ENCODE measurements around the gene PRODH2.
"Not testable (repeated sequence)": the region's sequence is repeated elsewhere in the genome, so short reads cannot be mapped to it uniquely, and the experiment has no call there.

Gene PRODH2

GRCh38 chr19:35797663-35798062 is 15.0 kb downstream of the PRODH2 start:
- Histone ChIP-seq H3K4me1 (ENCODE audit: control insufficient read depth, low read length) (no peaks in the 10 kb centered on the region), H3K27me3 (ENCODE audit: control insufficient read depth, low read length) (peaks cover 7% of the 10 kb centered on the region; the same call in 1 of the 2 replicates), H3K9me2 (replicated peaks; ENCODE audit: control insufficient read depth, low read length) (no peaks in the 10 kb centered on the region), H3K36me3 (ENCODE audit: control insufficient read depth, low read length) (no peaks in the 10 kb centered on the region), H3K9me3 (ENCODE audit: control insufficient read depth, insufficient read depth, low read length) (no peaks in the 10 kb centered on the region), H4K20me1 (ENCODE audit: control insufficient read depth, insufficient read depth, low read depth, low read length) (no peaks in the 10 kb centered on the region), H3K79me2 (ENCODE audit: control insufficient read depth, low read length) (no peaks in the 10 kb centered on the region), H3K4me2 (ENCODE audit: low read length) (no peak overlapping the region), H3K27ac (ENCODE audit: low read depth, low read length) (no peak overlapping the region), H3K4me3 (ENCODE audit: low read length) (no peak overlapping the region), H3F3A (ENCODE audit: control insufficient read depth, insufficient read depth) (no peaks in the 10 kb centered on the region)
- TF ChIP-seq CTCF (IDR thresholded peaks at IDR 0.05; ENCODE audit: low read depth, low read length, poor library complexity, severe bottlenecking): no peak

- H3K9me2 ChIP-seq (replicated peaks; ENCODE audit: control insufficient read depth, low read length): no peaks in the 10 kb centered on the region
- H3K79me2 ChIP-seq (ENCODE audit: control insufficient read depth, low read length): no peaks in the 10 kb centered on the region
- H4K20me1 ChIP-seq (ENCODE audit: control insufficient read depth, insufficient read depth, low read depth, low read length): no peaks in the 10 kb centered on the region
- H3K4me3 ChIP-seq (ENCODE audit: low read length): no peak overlapping the region
- no peaks in the 10 kb centered on the region for H3K36me3 ChIP-seq (ENCODE audit: control insufficient read depth, low read length)
- peaks cover 7% of the 10 kb centered on the region; the same call in 1 of the 2 replicates for H3K27me3 ChIP-seq (ENCODE audit: control insufficient read depth, low read length)
- H3F3A ChIP-seq (ENCODE audit: control insufficient read depth, insufficient read depth): no peaks in the 10 kb centered on the region
- no peaks in the 10 kb centered on the region for H3K4me1 ChIP-seq (ENCODE audit: control insufficient read depth, low read length)
- H3K27ac ChIP-seq (ENCODE audit: low read depth, low read length): no peak overlapping the region
- no peaks in the 10 kb centered on the region for H3K9me3 ChIP-seq (ENCODE audit: control insufficient read depth, insufficient read depth, low read length)
- no peak overlapping the region for H3K4me2 ChIP-seq (ENCODE audit: low read length)
- TF ChIP-seq EZH2phosphoT487 (IDR thresholded peaks at IDR 0.05; ENCODE audit: borderline replicate concordance, low read length) (no peak), CTCF (IDR thresholded peaks at IDR 0.05; ENCODE audit: low read depth, low read length, poor library complexity, severe bottlenecking) (no peak)
These were observed 15.8 kb downstream of the PRODH2 start for GRCh38 chr19:35796645-35797542.

DNA sequence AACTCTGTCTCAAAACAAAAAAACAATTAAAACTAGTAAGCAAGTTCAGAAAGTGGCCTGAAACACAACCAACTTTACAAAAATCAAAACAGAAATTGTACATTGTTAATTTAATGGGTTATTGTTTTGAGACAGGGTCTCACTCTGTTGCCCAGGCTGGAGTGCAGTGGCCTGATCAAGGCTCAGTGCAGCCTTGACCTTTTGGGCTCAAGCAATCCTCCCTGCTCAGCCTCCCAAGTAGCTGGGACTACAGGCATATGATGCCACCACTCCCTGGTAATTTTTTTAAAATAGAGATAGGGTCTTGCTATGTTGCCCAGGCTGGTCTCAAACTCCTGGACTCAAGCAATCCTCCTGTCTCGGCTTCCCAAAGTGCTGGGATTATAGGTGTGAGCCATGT is 17.1 kb downstream of the PRODH2 start:
- not testable (repeated sequence) for H3K4me3 ChIP-seq (ENCODE audit: low read length); H3K4me1 ChIP-seq (ENCODE audit: control insufficient read depth, low read length); H4K20me1 ChIP-seq (ENCODE audit: control insufficient read depth, insufficient read depth, low read depth, low read length); H3K9me2 ChIP-seq (replicated peaks; ENCODE audit: control insufficient read depth, low read length); H3K79me2 ChIP-seq (ENCODE audit: control insufficient read depth, low read length); H3K27me3 ChIP-seq (ENCODE audit: control insufficient read depth, low read length); H3K27ac ChIP-seq (ENCODE audit: low read depth, low read length); H3K9me3 ChIP-seq (ENCODE audit: control insufficient read depth, insufficient read depth, low read length); H3F3A ChIP-seq (ENCODE audit: control insufficient read depth, insufficient read depth); H3K36me3 ChIP-seq (ENCODE audit: control insufficient read depth, low read length); H3K4me2 ChIP-seq (ENCODE audit: low read length)

GRCh38 chr19:35793381-35794165 is 19.1 kb downstream of the PRODH2 start:
- Histone ChIP-seq H3K27ac (ENCODE audit: low read depth, low read length) (no peak overlapping the region), H3F3A (ENCODE audit: control insufficient read depth, insufficient read depth) (no peaks in the 10 kb centered on the region)

More at GRCh38 chr19:35793381-35794165, 19.1 kb downstream of the PRODH2 start:
- no peaks in the 10 kb centered on the region for H3K9me2 ChIP-seq (replicated peaks; ENCODE audit: control insufficient read depth, low read length)
- no peak overlapping the region for H3K4me2 ChIP-seq (ENCODE audit: low read length)
- H3K4me1 ChIP-seq (ENCODE audit: control insufficient read depth, low read length): no peaks in the 10 kb centered on the region
- H4K20me1 ChIP-seq (ENCODE audit: control insufficient read depth, insufficient read depth, low read depth, low read length): no peaks in the 10 kb centered on the region
- no peaks in the 10 kb centered on the region for H3K36me3 ChIP-seq (ENCODE audit: control insufficient read depth, low read length)
- no peaks in the 10 kb centered on the region for H3K9me3 ChIP-seq (ENCODE audit: control insufficient read depth, insufficient read depth, low read length)
- no peak overlapping the region for H3K4me3 ChIP-seq (ENCODE audit: low read length)
- peaks cover 7% of the 10 kb centered on the region; the same call in 1 of the 2 replicates for H3K27me3 ChIP-seq (ENCODE audit: control insufficient read depth, low read length)
- TF ChIP-seq CTCF (IDR thresholded peaks at IDR 0.05; ENCODE audit: low read depth, low read length, poor library complexity, severe bottlenecking) (no peak), EZH2phosphoT487 (IDR thresholded peaks at IDR 0.05; ENCODE audit: borderline replicate concordance, low read length) (no peak)
- no peaks in the 10 kb centered on the region for H3K79me2 ChIP-seq (ENCODE audit: control insufficient read depth, low read length)
